T-helper 1 cell (primary cell): ENCODE results near the gene CENPU.
A peak's percentile ranks its signal among the peaks of the same experiment; 100 is the strongest.
"Not testable (repeated sequence)": the region's sequence is repeated elsewhere in the genome, so short reads cannot be mapped to it uniquely, and the experiment has no call there.

Source experiments
- DNase-seq, 5 donors: peaks; one replicate each; pipeline ENCODE4 v3.0.0-alpha.2; 2012 to 2020
- total RNA-seq, 4 donors: gene quantifications; one replicate each; lab custom pipeline; 2026; lab: John Stamatoyannopoulos, UW

The CENPU gene, protein sequence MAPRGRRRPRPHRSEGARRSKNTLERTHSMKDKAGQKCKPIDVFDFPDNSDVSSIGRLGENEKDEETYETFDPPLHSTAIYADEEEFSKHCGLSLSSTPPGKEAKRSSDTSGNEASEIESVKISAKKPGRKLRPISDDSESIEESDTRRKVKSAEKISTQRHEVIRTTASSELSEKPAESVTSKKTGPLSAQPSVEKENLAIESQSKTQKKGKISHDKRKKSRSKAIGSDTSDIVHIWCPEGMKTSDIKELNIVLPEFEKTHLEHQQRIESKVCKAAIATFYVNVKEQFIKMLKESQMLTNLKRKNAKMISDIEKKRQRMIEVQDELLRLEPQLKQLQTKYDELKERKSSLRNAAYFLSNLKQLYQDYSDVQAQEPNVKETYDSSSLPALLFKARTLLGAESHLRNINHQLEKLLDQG
- total RNA-seq = 3.8 to 5.9 (median 4.4) reads per million in 4 donors

DNA sequence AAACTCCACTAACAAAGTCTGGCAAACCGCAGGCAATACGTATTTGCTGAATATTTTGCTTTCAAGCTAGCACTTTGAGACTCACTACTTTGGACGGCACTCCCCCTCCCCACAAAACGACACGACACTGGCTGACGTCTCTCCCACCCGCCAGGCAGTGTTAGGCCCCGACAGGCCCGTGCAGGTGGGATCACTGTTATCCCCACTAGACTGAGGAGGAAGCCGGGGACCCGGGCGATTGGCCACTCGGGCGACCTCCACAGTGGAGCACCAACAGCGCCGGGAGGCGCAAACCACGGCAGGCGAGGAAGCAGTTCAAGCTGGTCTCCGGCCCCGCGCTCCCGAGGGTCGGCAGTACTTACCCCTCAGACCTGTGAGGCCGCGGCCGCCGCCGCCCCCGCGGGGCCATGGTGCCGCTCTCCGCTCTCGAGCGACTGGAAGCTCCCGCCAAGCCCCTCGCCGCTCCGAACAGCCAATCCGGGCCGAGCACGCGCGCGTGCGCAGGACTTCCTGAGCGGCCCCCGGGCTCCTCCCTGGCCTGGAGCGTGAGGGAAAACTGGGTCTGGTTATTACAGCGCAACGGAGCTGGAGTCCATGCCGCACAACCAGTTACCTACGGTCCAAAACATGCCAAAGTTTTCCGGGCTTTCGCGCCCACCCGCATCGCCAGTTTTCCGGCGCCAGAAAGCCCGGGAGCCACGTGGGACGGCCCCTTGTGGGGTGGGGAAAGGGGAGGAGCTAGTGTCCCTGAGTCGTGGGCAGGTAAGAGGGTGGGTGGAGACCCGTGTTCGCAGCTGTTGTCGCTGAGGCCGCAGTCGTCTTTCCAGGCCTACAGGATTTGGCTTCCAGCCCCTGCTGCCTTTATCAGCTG, at the start of gene CENPU:
CENPU (minus strand) TSS at position 443 of the 871 bp plus-strand sequence; CDS start at position 409, 34 bp downstream.
- DNase-seq = peak; percentile 86 to 98 (median 93)

DNA sequence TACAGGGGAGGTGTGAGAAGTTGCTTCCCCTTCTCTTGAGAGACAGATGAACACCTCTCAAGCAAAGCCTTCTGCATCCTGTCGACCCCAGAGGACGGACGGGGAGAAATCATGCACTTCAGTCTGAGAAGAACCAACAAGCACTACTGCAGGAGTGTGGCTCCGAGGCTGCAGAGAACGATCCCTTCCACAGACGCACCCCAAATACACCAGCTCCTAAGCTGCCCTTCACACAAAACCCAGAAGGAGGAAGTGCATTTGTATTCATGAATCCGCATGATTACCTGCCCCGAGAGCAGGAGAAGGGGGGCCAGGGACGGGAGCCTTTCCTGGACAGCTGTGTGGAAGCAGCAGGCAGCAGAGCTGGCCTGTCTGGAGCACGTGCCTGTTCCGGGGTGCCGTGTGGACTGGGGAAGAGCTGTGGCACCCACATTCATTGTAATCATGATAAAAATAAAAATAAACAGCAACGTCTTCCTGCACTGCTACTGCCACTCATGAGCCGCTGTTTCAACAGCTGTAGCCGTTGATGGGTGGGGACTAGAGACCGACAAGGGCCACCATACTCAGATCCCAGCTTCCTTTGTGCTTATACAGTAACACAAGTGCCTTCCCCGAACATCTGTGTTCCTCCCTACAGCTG, 49.0 kb upstream of the CENPU start:
- no peak for DNase-seq

DNA sequence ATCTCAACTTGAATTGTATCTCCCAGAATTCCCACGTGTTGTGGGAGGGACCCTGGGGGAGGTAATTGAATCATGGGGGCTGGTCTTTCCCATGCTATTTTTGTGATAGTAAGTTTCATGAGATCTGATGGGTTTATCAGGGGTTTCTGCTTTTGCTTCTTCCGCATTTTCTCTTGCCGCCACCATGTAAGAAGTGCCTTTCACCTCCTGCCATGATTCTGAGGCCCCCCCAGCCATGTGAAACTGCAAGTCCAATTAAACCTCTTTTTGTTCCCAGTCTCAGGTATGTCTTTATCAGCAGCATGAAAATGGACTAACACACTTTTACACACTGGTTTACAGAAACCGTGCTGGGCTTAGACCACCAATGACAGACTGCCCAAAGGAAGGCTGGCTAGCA, 45.3 kb upstream of the CENPU start:
- DNase-seq = not testable (repeated sequence)

DNA sequence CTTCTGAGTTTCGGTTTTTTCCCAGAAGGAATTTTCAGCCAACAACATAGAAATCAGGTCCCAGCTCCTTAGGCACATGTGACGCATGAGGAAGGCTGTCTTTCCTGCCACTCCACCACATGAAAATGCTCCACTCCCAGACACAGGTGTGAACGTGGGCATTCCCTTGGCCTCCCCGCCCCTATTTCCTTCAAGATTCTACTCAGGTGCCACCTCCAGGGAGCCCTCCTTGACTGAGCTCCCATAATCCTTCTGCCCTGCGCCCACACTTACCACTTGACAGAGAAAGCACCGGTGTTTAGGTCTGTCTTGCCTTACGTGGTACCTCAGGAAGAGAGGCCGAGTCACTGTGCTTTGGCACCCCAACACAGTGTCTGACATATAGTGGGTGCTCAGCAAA, 44.4 kb upstream of the CENPU start:
- DNase-seq = no peak

DNA sequence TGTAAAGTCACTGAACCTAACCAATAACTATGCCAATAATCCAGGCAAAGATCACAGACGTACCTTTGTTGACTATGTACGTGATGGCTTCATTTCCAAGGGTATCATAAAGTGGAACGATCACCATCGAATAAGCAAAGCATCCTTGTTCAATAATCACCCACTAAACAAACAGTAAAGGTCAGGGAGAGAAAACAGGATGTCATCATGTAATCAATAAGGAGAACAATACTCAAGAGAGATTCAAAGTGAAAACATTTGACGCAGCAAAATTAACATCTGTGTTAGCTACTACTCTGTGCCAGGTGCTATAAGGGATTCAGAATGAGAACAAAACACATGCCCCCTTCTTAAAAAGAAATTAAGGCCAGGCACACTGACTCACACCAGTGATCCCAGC, 42.9 kb upstream of the CENPU start:
- DNase-seq = no peak

DNA sequence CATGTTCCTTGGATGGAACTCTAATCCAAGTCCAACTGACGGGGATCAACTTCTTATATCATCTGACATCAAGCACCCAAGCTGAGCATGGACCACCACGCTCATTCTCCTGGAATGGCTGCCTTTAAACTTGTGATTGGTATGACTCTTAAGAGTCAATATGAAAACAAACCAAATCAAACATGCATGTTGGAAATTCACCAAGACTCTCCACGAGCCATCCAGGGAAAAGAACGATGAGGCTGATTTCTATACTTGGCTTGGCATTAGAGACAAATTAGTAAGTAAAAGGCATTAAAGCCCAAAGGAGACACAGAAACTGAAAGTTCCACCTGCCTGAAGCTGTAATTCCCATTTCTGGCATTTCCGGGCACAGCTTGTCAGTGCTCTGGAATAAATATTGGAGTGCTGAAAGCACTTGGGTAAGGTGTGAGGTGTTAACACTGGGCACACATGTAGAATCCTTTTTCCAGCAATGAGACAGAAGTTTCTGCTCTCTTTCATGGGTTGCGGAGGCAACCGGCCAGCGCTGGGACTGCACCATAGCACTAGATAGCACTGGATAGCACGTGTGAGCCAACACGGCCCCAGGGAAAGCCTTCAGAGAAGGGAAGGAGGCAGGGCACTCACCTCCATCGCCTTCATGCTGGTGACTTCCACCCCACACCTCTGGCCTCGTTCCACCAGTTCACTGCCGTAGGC, 42.1 kb upstream of the CENPU start:
- no peak for DNase-seq

DNA sequence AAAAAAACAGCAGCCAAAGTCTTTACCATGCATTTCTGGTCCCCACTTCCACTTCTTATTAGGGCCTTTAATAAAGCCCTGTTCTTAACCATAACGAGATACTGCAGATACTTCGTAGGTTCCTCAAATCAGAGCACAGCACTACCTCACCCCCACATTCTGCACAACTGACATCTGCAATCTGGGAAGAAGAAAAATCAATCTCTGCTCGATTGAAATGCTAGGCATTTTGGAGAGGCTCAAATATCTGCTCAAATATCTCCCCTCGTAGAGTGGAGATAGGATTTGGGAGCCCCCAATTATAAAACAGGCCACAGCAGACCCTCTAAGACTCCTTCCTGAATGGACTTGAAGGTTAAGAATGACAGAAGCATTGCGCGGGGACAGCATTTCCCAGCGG, 40.3 kb upstream of the CENPU start:
- no peak for DNase-seq

DNA sequence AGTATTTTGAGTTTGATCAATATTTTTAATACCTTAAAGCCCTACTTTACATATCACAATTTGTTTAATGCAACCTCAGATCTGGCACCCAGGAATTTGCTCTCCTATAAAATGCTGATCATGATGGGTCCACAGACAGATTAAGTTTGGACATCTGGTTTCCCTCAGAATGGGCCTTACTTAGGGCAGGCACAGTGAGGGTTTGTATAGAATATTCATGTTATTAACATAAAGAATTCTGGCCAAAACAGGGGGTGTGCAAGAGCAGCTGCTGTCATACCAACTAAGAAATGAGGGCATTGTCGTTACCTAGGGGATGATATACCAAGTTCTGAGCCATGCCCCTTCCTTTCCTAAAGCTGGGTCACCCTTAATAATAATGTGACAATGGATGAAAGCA, 37.5 kb upstream of the CENPU start:
- no peak for DNase-seq

DNA sequence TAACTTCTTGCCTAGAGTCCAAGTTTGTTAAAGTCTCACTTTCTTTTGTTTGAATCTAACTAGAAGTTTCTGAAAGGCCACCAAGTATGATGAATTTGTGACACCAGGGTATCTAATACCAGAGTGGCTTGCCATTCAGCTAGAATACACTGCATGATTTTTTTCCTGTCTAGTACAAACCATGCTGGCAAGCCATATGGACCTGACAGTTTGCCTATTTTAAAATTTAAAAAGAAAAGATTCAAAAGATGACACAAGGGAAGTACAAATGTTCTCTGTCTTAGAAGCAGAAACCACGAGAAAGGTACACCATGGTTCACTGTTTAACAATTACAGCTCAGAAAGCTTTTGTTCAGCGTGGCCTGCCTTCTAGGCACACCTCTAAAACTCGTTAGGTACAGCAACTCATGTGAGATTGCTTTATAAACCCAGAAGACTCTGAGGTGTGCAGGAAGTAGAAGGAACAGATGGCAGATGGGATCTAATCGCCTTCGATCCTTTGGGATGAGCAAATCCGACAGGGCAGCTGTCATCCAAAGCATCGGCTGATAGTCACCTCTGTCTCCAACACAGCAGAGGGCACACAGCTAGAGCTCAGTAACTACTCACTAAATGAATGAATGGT, 35.4 kb upstream of the CENPU start:
- DNase-seq = no peak

DNA sequence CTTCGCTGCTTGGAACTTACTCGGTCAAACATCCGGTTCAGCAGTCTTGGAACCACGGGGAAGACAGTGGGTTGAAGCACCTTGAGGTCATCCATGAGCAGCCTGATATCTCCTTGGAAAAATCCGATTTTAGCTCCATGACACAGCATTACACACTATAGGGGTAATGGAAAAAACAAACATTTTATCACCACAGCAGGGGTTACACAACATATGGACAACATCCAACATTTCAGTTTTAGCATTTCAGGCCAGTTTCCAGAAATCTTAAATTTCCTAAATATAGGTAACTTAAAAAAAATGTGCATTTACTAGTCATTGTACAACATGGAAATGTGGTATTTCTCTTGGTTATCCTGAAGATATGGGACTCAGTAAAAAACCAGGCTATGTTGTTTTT, 34.4 kb upstream of the CENPU start:
- DNase-seq = no peak

DNA sequence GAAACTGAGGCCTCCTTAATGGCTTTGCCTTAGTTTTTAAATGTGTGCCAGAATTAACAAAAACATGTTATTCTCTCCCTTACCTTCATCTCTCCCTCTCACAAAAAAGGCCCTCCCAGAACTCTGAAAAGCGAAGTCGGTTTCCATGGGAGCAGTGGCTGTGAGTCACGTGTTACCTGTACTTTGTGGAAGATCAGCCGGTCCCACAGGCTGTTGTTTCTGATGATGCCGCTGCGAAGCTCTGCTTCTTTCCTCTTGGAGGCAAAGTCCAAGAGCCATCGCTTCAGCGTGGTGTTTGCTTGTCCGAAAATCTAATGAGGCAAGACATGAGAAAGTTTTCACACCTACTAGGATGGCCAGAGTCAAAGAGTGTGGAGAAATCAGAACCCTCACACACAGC, 32.5 kb upstream of the CENPU start:
- DNase-seq = no peak

DNA sequence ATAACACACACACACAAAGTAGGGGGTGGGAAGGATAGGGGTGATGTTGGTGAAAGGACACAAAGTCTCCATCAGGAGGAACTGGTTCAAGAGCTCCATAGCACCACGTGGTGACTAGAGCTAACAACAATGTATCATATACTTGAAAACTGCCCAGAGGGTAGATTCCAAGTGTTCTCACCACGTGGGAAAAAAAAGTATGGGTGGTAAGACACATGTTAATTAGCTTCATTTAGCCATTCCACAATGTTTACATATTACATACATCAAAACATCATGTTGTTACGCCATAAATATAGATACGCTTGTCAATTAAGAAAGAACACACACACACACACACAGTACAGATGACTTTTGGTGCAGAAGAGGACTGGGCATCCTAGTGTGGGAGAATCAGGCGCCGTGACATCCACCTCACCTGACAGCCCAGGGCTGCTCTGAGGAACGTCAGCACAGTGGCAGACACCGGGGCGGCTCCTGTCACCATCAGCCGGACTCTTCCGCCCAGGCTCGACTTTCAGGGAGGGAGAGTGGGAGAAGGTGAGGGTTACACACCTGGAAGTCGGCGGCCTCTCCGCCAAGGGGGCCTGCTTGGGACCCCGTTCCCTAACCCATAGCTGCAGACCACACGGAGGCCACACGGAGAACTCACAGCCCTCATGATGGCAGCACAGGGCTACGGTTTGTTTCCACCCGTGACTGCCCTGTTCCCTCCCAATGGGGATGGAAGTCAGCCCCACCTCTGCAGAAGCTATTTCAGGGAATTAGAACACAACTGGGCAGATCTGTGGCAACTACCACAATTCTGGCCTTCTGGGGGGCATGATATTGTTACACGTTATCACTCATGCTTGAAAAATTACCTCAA, 31.8 kb upstream of the CENPU start:
- DNase-seq = no peak

DNA sequence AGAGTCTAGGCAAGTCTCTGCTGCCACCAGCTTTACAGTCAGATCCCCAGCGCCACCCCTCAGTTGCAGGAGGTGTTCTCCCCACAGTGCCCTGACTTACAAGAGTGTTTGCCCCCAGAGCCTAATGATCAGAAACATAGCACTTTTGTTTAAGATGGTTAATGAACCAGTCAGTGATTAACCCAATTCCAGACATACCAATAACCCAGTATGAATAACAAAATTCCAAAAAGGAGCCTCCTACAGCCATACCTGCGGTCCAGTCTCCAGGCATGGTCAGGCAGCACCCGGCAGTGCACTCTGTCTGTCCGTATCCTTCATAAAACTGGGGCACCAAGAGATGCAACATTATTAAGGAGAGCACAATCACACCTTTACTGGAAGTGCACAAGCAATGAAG, 30.7 kb upstream of the CENPU start:
- DNase-seq = no peak

DNA sequence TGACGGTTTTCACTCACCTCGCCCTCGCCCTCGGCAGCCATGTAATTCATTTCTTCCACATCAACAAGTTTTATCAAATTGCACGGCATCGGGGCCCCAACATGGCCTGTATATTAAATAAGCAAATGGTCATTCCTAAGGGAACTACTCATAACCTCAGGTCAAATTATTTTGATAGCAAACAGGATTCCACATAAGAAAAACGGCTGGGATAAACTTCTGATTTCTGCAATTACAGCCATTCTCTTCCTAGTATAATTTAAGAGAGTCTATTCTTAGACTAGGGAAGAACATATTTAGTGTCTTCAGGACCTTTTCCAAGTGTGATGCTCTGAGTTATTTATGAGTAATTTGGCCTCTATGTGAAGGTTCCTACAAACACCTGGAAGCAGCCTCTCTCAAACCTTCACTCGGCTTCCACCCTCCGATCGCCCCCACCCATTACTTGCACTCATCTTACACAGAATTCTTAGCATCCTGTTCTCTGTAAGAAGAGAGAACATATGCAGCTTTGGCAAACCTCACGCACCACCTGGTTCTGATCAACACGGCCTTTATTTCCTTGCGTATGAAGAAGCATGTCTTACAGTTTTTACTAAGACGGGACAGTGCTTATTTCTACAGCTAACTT, 29.4 kb upstream of the CENPU start:
- DNase-seq = no peak

DNA sequence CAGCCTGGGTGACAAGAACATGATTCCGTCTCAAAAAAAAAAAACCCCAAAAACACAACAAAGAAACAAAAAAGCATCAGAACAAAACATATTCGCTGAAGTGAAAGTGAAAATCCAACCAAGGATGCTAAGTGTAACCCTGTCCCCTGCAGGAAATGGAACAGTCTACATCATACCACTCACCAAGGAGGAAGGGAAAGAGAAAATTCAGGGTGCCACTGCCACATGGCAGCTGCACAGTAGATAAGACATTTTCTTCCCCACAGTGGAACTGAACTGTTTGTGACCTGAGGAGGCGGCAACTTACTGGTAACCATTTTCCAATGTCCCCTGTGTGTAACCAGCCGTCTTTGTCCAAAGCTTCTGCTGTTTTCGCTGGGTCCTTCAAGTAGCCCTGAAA, 28.2 kb upstream of the CENPU start:
- DNase-seq = peak in 3 of 5 donors; percentile 8 to 86 (median 18)

DNA sequence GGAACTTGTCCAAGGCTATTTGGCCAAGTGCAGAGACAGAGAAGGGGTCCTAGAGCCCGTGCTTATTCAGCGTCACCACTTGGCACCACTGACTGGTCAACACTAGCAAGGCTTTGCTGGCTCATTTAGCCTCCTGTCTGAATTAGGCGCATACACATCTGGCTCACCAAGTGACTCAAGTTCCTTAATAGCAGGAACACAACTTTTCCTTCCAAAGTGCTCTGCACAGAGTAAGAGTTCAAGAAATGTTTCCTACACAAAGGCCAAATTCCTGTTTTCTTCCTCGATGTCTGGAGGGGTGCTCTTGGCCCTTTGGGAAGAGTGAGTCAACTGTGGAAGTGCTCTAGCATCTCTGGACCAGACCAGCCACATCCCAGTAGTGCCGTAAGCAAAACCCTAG, 26.8 kb upstream of the CENPU start:
- no peak for DNase-seq

DNA sequence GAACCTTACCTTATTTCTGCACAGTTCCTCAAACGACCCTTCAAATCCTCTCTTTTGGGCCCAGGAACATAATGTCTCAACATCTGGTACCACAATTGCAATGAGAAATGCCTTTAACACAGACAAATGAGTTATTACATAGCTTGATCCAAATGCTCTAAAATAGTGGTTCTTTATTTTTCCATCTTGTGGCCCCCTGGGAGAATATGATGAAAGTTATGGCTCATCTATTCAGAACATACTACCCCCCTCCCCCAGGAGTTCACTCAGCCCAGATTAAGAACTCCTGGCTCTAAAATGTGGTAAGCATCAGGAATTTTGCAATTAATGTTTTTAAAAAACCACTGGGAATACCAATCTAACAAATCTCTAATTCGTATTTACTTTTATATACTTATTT, 23.9 kb upstream of the CENPU start:
- no peak for DNase-seq

DNA sequence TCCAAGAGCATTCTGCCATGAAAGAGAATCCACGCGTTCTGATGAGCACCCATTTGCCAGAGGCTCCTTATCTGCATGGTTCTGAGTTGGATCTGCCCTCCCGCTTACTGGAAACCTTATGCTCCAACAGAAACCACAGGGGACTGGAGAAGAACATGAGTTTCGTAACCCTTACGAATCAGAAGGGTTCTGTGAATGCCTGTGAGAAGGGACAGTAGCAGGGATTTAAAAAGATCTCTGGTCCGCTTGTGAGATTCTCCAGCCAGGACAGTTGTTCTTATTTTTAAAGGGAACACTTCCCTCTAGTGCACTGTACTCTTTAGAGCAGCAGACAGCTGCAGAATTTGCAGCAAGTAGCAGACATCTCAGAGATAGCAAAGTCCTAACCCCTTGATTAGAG, 22.5 kb upstream of the CENPU start:
- no peak for DNase-seq

DNA sequence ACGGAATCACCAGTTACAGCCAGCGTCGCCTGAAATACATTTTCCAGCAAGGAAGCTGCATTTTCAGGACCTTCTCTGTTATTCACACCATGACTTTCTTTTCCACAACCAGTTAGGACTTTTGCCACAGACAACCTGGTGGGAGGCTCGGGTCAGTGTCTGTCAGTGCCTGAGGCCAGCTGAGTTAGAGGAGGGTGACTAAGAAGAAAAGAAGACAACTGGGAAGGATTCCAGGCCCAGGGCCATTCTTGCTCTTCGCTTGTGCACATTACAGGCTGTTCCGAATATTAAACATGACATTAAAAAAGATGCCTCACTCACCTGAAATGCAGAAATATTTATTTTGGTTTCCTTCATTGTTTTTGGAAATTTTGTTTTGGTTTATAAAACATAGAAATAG, 21.4 kb upstream of the CENPU start:
- no peak for DNase-seq

DNA sequence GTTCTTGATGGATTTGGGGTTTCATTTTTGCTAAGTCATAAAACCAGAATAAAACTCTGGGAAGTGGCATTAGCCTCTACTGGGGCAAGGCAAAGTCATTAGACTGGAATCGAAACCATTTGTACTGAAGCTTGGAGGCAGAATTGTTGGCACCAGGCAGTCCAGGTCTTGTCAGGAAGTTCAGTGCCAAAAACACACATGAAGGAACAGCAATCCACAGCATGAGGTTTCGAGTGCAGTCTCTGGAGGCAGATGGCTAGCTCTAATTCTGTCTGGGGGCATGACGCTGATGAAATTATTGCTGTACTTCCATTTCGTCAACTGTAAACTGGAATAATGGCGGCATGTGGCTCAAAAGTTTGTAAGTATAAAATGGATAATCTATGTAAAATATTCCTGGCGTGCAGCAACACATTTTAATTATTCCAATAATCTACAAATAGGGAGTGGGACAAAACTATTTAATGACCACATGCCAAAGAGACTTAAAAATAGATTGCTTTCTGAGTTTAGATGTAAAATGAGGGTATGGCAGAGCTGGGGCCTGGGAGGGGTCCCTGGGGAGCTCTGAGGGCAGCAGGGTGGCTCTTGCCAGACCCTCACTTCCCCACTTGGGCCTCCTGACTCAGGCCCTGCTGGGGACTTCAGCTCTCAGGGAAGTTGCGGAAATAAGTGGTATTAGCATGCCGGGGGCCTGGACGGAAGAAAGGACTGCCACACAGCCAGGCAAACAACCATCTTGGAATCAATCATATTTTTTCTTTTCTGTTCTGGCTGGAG, 18.8 kb upstream of the CENPU start:
- DNase-seq = no peak
